Measurements from ENCODE around the gene NTNG2.

DNA sequence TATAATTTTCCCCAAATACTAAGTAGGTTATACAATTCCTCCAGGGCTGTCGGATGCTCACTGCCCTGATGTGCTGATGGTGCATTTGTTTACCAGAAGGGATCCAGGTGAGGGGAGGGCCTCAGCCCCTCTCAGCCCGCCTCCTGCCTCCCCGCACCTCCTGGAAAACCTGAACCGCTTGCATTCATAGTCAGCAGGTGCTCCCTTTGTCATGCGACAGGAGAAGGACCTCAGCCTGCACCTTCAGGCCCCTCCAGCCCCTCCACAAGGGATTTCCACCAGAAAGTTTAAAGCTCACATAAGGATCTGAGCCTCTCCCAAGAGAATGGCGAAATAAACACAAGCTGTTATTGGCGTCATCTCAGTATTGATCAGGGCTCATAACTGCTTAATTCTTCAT is 36.5 kb upstream of the NTNG2 start:
- no peak for TF ChIP-seq POLR2A (IDR thresholded peaks at IDR 0.05)
- TF ChIP-seq, protein P1, sequence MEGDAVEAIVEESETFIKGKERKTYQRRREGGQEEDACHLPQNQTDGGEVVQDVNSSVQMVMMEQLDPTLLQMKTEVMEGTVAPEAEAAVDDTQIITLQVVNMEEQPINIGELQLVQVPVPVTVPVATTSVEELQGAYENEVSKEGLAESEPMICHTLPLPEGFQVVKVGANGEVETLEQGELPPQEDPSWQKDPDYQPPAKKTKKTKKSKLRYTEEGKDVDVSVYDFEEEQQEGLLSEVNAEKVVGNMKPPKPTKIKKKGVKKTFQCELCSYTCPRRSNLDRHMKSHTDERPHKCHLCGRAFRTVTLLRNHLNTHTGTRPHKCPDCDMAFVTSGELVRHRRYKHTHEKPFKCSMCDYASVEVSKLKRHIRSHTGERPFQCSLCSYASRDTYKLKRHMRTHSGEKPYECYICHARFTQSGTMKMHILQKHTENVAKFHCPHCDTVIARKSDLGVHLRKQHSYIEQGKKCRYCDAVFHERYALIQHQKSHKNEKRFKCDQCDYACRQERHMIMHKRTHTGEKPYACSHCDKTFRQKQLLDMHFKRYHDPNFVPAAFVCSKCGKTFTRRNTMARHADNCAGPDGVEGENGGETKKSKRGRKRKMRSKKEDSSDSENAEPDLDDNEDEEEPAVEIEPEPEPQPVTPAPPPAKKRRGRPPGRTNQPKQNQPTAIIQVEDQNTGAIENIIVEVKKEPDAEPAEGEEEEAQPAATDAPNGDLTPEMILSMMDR (IDR thresholded peaks at IDR 0.05) = no peak

Measured in body of pancreas (tissue), 4 donors.